GM13977 (cell line): ENCODE measurements around the gene ARAF.

Source experiments
- DNase-seq: peaks from one replicate; pipeline ENCODE4 v3.0.0; 2012; ENCODE audit warnings: low spot score
- CTCF ChIP-seq: IDR thresholded peaks from 2 replicates; pipeline ENCODE4 v1.5.1; 2012; ENCODE audit warnings: mild to moderate bottlenecking, control low read depth; ENCODE audit not compliant: insufficient read depth; ENCODE audit errors: extremely low read depth, missing control alignments
- in situ Hi-C: fragments of 300-500 bp; cut with MboI; formaldehyde crosslinking; loops from one replicate; pipeline ENCODE4 v1.12.0; 2022; ENCODE audit warnings: low sequenced_read_pairs, low pct_unique_long_range_greater_than_20kb, mixed read lengths, inconsistent platforms; ENCODE audit not compliant: unreplicated experiment

Gene ARAF

GRCh38 chrX:47563801-47564315 lies 2.9 kb downstream of the ARAF start:
- no peak for DNase-seq
- in situ Hi-C loops, result no loop called here
- TF ChIP-seq CTCF, result no peak

GRCh38 chrX:47564438-47565085 lies 3.6 kb downstream of the ARAF start:
- in situ Hi-C loops, result no loop called here
- DNase-seq, result no peak
- TF ChIP-seq CTCF, result no peak

DNA sequence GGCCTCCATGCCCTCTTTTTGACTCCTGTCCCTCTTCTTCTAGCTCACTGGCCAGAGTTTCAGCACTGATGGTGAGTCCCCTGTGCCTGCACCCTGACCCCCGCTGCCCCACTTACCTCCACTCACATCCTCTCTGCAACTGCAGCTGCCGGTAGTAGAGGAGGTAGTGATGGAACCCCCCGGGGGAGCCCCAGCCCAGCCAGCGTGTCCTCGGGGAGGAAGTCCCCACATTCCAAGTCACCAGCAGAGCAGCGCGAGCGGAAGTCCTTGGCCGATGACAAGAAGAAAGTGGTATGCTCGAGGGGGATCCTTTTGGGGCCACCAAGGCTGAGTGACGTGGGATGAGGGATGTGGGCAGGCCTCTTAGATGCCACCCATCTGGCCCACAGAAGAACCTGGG lies 5.8 kb downstream of the ARAF start:
- in situ Hi-C loops, result no loop called here
- TF ChIP-seq CTCF, result no peak

DNA sequence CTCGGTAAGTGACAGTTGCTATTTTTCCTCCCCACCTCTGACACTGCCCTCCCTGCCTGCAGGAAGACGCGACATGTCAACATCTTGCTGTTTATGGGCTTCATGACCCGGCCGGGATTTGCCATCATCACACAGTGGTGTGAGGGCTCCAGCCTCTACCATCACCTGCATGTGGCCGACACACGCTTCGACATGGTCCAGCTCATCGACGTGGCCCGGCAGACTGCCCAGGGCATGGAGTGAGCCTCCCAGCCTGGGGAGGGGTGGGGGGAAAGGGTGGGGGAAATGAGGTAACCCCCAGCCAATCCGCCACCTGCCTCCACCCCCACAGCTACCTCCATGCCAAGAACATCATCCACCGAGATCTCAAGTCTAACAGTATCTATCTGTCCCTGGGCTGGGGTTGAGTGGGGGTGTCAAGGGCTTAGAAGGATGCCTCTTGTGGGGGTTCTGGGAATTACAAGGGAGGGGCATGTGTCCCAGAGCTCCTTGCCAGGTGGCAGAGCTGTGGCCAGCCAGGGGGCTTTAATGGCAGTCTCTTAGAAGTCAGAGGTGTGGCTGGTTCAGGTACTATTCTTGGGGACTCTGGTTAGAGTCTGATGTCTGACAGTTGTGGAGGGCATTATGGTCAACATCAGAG lies 7.8 kb downstream of the ARAF start:
- in situ Hi-C loops, result no loop called here
- peak; percentile 34 for TF ChIP-seq CTCF
- no peak for DNase-seq

More for the DNA sequence above, 5.8 kb downstream of the ARAF start:
- DNase-seq, result no peak

DNA sequence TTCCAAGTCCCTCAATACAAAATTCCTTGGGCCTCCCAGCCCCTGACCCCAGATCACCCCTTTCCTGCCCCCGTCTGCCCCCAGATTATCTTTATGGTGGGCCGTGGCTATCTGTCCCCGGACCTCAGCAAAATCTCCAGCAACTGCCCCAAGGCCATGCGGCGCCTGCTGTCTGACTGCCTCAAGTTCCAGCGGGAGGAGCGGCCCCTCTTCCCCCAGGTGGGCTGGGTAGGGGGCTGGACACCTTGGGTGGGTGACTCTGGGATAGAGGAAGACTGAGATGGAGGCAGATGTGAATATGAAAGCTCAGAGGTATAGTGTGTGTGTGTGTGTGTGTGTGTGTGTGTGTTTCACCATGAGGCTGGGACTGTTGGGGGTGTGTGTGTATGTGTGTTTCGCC lies 9.8 kb downstream of the ARAF start:
- no peak for TF ChIP-seq CTCF
- no peak for DNase-seq
- in situ Hi-C loops, result no loop called here

DNA sequence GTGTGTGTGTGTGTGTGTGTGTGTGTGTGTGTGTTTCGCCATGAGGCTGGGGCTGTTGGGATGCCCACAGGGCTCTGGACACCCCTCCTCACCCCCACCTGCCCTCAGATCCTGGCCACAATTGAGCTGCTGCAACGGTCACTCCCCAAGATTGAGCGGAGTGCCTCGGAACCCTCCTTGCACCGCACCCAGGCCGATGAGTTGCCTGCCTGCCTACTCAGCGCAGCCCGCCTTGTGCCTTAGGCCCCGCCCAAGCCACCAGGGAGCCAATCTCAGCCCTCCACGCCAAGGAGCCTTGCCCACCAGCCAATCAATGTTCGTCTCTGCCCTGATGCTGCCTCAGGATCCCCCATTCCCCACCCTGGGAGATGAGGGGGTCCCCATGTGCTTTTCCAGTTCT lies 10.2 kb downstream of the ARAF start:
- in situ Hi-C loops, result no loop called here

More for the DNA sequence above, 10.2 kb downstream of the ARAF start:
- TF ChIP-seq CTCF, result no peak
- DNase-seq, result no peak
